ENCODE measurements around the gene CCNDBP1. TPM values are rescaled to one million over a fixed set of nuclear protein-coding genes. Genes with fewer than 3 reads are reported as not detected.

Gene CCNDBP1
- polyA plus RNA-seq, 4 donors: 43.3 to 98.0 (median 75.3) TPM

DNA sequence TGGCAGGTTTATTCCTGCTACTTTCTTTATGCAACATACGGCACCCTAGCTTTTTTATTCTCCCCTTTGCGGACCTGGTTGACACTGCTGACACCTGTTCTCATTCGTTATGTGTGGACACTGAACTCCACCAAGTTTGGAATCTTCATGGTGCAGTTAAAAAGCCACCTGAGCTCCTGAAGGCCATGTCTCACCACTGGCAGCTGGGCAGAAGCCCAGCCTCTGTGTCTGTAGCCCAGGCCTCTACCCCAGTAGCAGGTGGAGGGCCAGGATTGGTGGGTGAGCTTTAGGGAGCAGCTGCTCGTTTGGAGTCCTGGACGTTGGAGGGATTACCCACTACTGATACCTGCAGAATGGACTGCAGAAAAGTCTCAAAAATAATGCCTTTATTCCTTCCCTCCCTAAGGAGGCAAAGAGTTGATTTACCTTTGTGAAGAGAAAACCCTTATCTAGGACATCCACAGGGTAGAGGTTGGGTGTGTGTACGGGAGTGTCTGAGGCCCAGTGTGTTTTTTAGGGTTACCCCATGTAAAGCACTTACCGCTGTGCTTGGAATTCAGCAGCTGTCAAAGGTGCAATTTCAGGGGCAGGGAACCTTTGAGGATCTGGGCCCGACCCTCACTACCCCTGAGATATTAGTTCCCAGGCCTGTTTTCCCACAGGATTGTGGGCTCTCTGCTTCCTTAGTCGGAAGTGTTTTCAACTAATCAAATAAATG, 637 bp upstream of the CCNDBP1 start:
- H3K4me1 ChIP-seq (ENCODE audit: control insufficient read depth in 3 of 3, insufficient read depth in 2 of 3, low read depth in 1 of 3, low read length in 2 of 3): peaks cover 0 to 2% (median 0%) of the 10 kb centered on the region in 3 donors
- peaks cover 2 to 25% (median 5%) of the 10 kb centered on the region in 3 donors for H3K36me3 ChIP-seq (ENCODE audit: control insufficient read depth in 3 of 3, insufficient read depth in 2 of 3, low read depth in 1 of 3, low read length in 3 of 3)
- no peak for FAIRE-seq
- no peaks in the 10 kb centered on the region for H3K27me3 ChIP-seq (ENCODE audit: control insufficient read depth in 3 of 3, insufficient read depth in 3 of 3, low read length in 3 of 3)
- no peak for DNase-seq
- H3K4me3 ChIP-seq (ENCODE audit: low read depth in 1 of 3, low read length in 3 of 3): peak overlapping the region in 1 of 3 donors; percentile 86
- 63 to 73% (median 69%) methylated on average over 9 of the region's 9 CpGs for WGBS, 3 donors
- no peaks in the 10 kb centered on the region for H3K9me3 ChIP-seq (ENCODE audit: control insufficient read depth in 2 of 2, insufficient read depth in 1 of 2, low read depth in 1 of 2, low read length in 1 of 2)
- peak overlapping the region; percentile 34 to 91 (median 47) for H3K27ac ChIP-seq (ENCODE audit: low read depth in 1 of 3, low read length in 2 of 3)

DNA sequence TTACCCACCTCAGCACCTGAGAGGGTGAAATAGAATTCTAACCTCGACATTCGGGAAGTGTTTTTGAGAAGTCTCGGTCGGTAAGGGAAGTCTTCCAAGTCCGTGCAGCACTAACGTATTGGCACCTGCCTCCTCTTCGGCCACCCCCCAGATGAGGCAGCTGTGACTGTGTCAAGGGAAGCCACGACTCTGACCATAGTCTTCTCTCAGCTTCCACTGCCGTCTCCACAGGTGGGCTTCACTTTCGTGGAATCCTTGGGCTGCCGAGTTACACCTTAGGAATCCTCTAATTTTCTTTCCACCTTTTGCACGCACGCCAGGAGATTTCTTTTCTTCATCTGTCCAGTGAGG, 775 bp downstream of the CCNDBP1 start:
- Histone ChIP-seq H3K9me3 (ENCODE audit: control insufficient read depth in 2 of 2, insufficient read depth in 1 of 2, low read depth in 1 of 2, low read length in 1 of 2) (no peaks in the 10 kb centered on the region), H3K27me3 (ENCODE audit: control insufficient read depth in 3 of 3, insufficient read depth in 3 of 3, low read length in 3 of 3) (no peaks in the 10 kb centered on the region), H3K27ac (ENCODE audit: low read depth in 1 of 3, low read length in 2 of 3) (peak overlapping the region; percentile 84 to 97 (median 91)), H3K4me3 (ENCODE audit: low read depth in 1 of 3, low read length in 3 of 3) (peak overlapping the region; percentile 66 to 86 (median 77)), H3K36me3 (ENCODE audit: control insufficient read depth in 3 of 3, insufficient read depth in 2 of 3, low read depth in 1 of 3, low read length in 3 of 3) (peaks cover 5 to 28% (median 9%) of the 10 kb centered on the region in 3 donors), H3K4me1 (ENCODE audit: control insufficient read depth in 3 of 3, insufficient read depth in 2 of 3, low read depth in 1 of 3, low read length in 2 of 3) (peaks cover 0 to 2% (median 0%) of the 10 kb centered on the region in 3 donors)
- peak in 1 of 2 donors; percentile 48 for DNase-seq
- FAIRE-seq: no peak
- WGBS, 3 donors: 1 to 4% (median 1%) methylated on average over 13 of the region's 13 CpGs

GRCh38 chr15:43187544-43188155, 2.4 kb downstream of the CCNDBP1 start:
- peaks cover 14 to 23% (median 17%) of the 10 kb centered on the region in 3 donors for H3K36me3 ChIP-seq (ENCODE audit: control insufficient read depth in 3 of 3, insufficient read depth in 2 of 3, low read depth in 1 of 3, low read length in 3 of 3)
- 43 to 63% (median 62%) methylated on average over 2 of the region's 2 CpGs for WGBS, 3 donors
- FAIRE-seq (no peak), DNase-seq (peak; percentile 48 to 49)
- H3K27me3 ChIP-seq (ENCODE audit: control insufficient read depth in 3 of 3, insufficient read depth in 3 of 3, low read length in 3 of 3): no peaks in the 10 kb centered on the region
- no peak overlapping the region for H3K27ac ChIP-seq (ENCODE audit: low read depth in 1 of 3, low read length in 2 of 3)
- peaks cover 0 to 2% (median 0%) of the 10 kb centered on the region in 3 donors for H3K4me1 ChIP-seq (ENCODE audit: control insufficient read depth in 3 of 3, insufficient read depth in 2 of 3, low read depth in 1 of 3, low read length in 2 of 3)
- no peak overlapping the region for H3K4me3 ChIP-seq (ENCODE audit: low read depth in 1 of 3, low read length in 3 of 3)
- H3K9me3 ChIP-seq (ENCODE audit: control insufficient read depth in 2 of 2, insufficient read depth in 1 of 2, low read depth in 1 of 2, low read length in 1 of 2): no peaks in the 10 kb centered on the region

DNA sequence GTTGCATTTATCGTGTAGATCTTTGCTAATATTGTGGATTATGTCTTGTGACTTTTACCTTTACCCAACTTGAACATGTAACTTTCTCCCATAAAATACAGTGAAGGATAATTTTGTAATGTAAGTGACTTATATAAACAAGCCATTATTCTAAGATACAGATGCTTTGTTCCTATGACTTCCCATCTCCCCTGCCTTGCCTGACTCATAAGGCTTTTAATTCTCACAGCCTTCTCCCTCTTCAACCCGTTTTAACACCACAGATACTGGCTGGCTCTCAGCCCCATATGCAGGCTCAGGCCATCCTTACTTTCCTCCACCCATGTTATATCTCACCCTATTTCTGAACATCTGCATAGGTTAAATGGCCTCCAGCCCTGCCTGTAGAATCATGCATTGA, 4.1 kb downstream of the CCNDBP1 start:
- no peaks in the 10 kb centered on the region for H3K9me3 ChIP-seq (ENCODE audit: control insufficient read depth in 2 of 2, insufficient read depth in 1 of 2, low read depth in 1 of 2, low read length in 1 of 2)
- H3K27ac ChIP-seq (ENCODE audit: low read depth in 1 of 3, low read length in 2 of 3): no peak overlapping the region
- no peak overlapping the region for H3K4me3 ChIP-seq (ENCODE audit: low read depth in 1 of 3, low read length in 3 of 3)
- H3K27me3 ChIP-seq (ENCODE audit: control insufficient read depth in 3 of 3, insufficient read depth in 3 of 3, low read length in 3 of 3): no peaks in the 10 kb centered on the region
- FAIRE-seq (no peak), DNase-seq (no peak)
- WGBS, 3 donors: 84 to 90% (median 85%) methylated on average over 2 of the region's 2 CpGs
- peaks cover 0 to 2% (median 0%) of the 10 kb centered on the region in 3 donors for H3K4me1 ChIP-seq (ENCODE audit: control insufficient read depth in 3 of 3, insufficient read depth in 2 of 3, low read depth in 1 of 3, low read length in 2 of 3)
- peaks cover 19 to 23% (median 20%) of the 10 kb centered on the region in 3 donors for H3K36me3 ChIP-seq (ENCODE audit: control insufficient read depth in 3 of 3, insufficient read depth in 2 of 3, low read depth in 1 of 3, low read length in 3 of 3)

GRCh38 chr15:43190178-43190577, 5.0 kb downstream of the CCNDBP1 start:
- Histone ChIP-seq H3K9me3 (ENCODE audit: control insufficient read depth in 2 of 2, insufficient read depth in 1 of 2, low read depth in 1 of 2, low read length in 1 of 2) (no peaks in the 10 kb centered on the region), H3K4me3 (ENCODE audit: low read depth in 1 of 3, low read length in 3 of 3) (no peak overlapping the region), H3K27me3 (ENCODE audit: control insufficient read depth in 3 of 3, insufficient read depth in 3 of 3, low read length in 3 of 3) (no peaks in the 10 kb centered on the region), H3K36me3 (ENCODE audit: control insufficient read depth in 3 of 3, insufficient read depth in 2 of 3, low read depth in 1 of 3, low read length in 3 of 3) (peaks cover 17 to 26% (median 24%) of the 10 kb centered on the region in 3 donors), H3K4me1 (ENCODE audit: control insufficient read depth in 3 of 3, insufficient read depth in 2 of 3, low read depth in 1 of 3, low read length in 2 of 3) (peaks cover 0 to 2% (median 0%) of the 10 kb centered on the region in 3 donors), H3K27ac (ENCODE audit: low read depth in 1 of 3, low read length in 2 of 3) (no peak overlapping the region)
- FAIRE-seq (no peak), DNase-seq (no peak)
- 93 to 100% (median 93%) methylated on average over 1 of the region's 1 CpG for WGBS, 3 donors

DNA sequence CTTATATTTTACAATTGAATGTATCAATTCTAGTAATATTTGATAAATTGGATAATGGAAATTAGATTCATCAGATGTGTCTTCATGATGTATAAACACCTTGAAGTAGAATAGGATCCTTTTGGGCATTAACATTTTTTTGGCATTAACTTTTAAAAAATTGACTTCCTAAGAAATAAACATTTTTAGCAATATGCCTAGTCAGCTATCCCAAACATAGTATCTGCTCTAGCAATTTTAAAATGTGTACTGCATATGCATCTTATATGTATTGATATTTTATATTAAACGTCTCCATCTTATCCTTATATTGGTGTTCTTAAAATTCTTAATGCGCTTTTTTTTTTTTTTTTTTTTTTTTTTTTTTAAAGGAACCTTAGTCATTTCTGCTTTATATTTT, 8.5 kb downstream of the CCNDBP1 start:
- Histone ChIP-seq H3K27me3 (ENCODE audit: control insufficient read depth in 3 of 3, insufficient read depth in 3 of 3, low read length in 3 of 3) (no peaks in the 10 kb centered on the region), H3K4me3 (ENCODE audit: low read depth in 1 of 3, low read length in 3 of 3) (no peak overlapping the region), H3K9me3 (ENCODE audit: control insufficient read depth in 2 of 2, insufficient read depth in 1 of 2, low read depth in 1 of 2, low read length in 1 of 2) (peaks cover 0 to 2% of the 10 kb centered on the region in 2 donors), H3K27ac (ENCODE audit: low read depth in 1 of 3, low read length in 2 of 3) (no peak overlapping the region), H3K36me3 (ENCODE audit: control insufficient read depth in 3 of 3, insufficient read depth in 2 of 3, low read depth in 1 of 3, low read length in 3 of 3) (peaks cover 19 to 29% (median 28%) of the 10 kb centered on the region in 3 donors), H3K4me1 (ENCODE audit: control insufficient read depth in 3 of 3, insufficient read depth in 2 of 3, low read depth in 1 of 3, low read length in 2 of 3) (peaks cover 0 to 2% (median 0%) of the 10 kb centered on the region in 3 donors)
- DNase-seq (no peak), FAIRE-seq (no peak)
- WGBS, 3 donors: 88 to 98% (median 94%) methylated on average over 2 of the region's 2 CpGs

DNA sequence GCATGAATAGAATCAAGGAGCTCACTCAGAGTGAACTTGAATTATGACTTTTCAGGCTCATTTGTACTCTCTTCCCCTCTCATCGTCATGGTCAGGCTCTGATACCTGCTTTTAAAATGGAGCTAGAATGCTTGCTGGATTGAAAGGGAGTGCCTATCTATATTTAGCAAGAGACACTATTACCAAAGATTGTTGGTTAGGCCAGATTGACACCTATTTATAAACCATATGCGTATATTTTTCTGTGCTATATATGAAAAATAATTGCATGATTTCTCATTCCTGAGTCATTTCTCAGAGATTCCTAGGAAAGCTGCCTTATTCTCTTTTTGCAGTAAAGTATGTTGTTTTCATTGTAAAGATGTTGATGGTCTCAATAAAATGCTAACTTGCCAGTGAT, 9.6 kb downstream of the CCNDBP1 start:
- Histone ChIP-seq H3K27me3 (ENCODE audit: control insufficient read depth in 3 of 3, insufficient read depth in 3 of 3, low read length in 3 of 3) (no peaks in the 10 kb centered on the region), H3K27ac (ENCODE audit: low read depth in 1 of 3, low read length in 2 of 3) (no peak overlapping the region), H3K9me3 (ENCODE audit: control insufficient read depth in 2 of 2, insufficient read depth in 1 of 2, low read depth in 1 of 2, low read length in 1 of 2) (peaks cover 0 to 6% of the 10 kb centered on the region in 2 donors), H3K4me1 (ENCODE audit: control insufficient read depth in 3 of 3, insufficient read depth in 2 of 3, low read depth in 1 of 3, low read length in 2 of 3) (no peaks in the 10 kb centered on the region), H3K36me3 (ENCODE audit: control insufficient read depth in 3 of 3, insufficient read depth in 2 of 3, low read depth in 1 of 3, low read length in 3 of 3) (peaks cover 16 to 29% (median 26%) of the 10 kb centered on the region in 3 donors), H3K4me3 (ENCODE audit: low read depth in 1 of 3, low read length in 3 of 3) (no peak overlapping the region)
- FAIRE-seq (no peak), DNase-seq (no peak)
- 90 to 95% (median 91%) methylated on average over 2 of the region's 2 CpGs for WGBS, 3 donors

DNA sequence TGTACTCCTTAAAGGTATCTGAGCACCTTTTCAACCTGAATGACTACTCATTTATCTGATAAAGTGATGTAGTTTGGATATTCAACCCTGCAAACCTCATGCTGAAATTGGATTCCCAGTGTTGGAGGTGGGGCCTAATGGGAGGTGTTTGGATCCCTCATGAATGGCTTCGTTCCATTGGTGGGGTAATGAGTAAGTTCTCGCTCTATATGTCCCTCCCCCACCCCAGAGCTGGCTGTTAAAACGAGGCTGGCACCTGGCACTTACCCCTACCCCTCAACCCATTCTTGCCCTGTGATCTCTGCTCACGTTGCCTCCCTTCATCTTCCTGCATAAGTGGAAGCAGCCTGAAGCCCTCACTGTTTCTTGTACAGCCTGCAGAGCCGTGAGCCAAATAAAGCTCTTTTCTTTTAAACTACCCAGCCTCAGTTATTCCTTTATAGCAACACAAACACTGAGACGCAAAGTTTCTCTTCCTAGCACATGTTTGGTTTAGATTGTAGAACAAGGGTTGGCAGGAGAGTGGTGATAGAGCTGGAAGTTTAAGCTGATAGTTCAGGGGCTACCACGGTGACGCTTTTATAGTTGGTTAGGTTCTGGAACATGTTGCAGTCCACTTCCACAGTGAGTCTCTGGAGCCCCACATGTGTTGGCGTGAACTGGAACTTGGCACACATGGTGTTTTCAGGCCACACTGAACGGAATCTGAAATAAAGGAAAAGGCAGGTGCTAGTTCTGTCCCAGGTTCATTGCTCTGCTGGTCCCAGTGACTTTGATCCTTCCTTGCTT, 11.8 kb downstream of the CCNDBP1 start:
- Histone ChIP-seq H3K36me3 (ENCODE audit: control insufficient read depth in 3 of 3, insufficient read depth in 2 of 3, low read depth in 1 of 3, low read length in 3 of 3) (peaks cover 8 to 21% (median 18%) of the 10 kb centered on the region in 3 donors), H3K4me1 (ENCODE audit: control insufficient read depth in 3 of 3, insufficient read depth in 2 of 3, low read depth in 1 of 3, low read length in 2 of 3) (no peaks in the 10 kb centered on the region), H3K9me3 (ENCODE audit: control insufficient read depth in 2 of 2, insufficient read depth in 1 of 2, low read depth in 1 of 2, low read length in 1 of 2) (peaks cover 0 to 6% of the 10 kb centered on the region in 2 donors), H3K27ac (ENCODE audit: low read depth in 1 of 3, low read length in 2 of 3) (no peak overlapping the region), H3K4me3 (ENCODE audit: low read depth in 1 of 3, low read length in 3 of 3) (no peak overlapping the region), H3K27me3 (ENCODE audit: control insufficient read depth in 3 of 3, insufficient read depth in 3 of 3, low read length in 3 of 3) (no peaks in the 10 kb centered on the region)
- DNase-seq (no peak), FAIRE-seq (no peak)
- 91 to 94% (median 92%) methylated on average over 10 of the region's 10 CpGs for WGBS, 3 donors

Measured in small intestine (tissue), 7 donors.